ENCODE measurements around the gene BOLA3.
A peak's percentile ranks its signal among the peaks of the same experiment; 100 is the strongest.
"Not testable (repeated sequence)": the region's sequence is repeated elsewhere in the genome, so short reads cannot be mapped to it uniquely, and the experiment has no call there.

The BOLA3 gene, protein sequence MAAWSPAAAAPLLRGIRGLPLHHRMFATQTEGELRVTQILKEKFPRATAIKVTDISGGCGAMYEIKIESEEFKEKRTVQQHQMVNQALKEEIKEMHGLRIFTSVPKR

DNA sequence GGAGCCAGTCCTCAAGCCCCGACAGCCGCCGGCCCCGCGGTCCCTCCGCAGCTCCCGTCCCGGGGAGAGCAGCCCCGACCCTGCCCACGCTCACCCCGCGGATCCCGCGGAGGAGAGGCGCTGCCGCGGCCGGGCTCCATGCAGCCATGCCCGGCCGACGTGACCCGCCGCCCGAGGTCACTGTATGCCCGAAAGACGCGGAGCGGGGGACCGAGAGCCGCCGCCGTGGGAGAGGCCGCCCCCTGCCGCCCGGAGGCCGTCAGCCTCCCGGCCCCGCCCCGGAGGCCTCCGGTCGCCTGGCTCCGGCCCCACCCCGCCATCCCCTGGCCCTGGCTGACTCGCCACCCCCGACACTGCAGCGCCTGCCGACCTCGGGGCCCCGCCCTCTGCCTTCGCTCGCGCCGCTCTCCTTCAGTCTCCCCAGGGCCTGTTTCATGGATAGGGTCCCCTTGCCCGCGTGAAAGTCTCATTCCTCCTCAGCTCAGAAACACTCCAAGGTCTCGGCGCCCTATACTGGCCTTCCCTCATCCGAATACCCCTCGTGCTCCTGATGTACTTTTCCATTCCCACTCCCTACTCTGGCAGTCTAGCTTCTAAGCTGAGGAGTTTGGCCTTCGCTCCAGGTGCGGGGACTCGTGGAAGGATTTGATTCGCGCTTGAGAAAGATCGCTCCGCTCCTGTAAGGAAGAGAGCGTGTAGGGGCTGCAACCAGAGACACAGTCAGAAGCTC lies at the start of gene BOLA3:
Gene BOLA3 (minus strand): TSS at position 186 of the 730 bp plus-strand sequence. CDS start 38 bp downstream, at position 148.
- DNase-seq (ENCODE audit: low read depth, low spot score): peak; percentile 94

DNA sequence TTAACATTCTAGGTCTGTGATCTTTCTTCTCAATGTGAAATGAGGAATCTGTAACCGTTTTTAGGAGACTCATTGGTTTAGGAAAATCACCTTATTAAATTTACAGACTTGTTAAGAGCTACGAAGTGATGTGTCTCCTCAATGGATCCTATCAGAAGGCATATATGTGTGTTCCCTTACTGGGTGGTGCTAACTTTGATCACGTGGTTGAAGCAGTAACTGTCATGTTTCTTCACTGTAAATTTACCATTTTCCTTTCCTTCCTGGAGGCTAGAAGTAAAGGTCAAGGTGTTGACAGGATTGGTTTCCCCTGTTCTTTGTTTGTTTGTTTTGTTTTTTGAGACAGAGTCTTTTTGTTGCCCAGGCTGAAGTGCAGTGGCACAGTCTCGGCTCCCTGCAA lies 49.3 kb upstream of the BOLA3 start:
- DNase-seq (ENCODE audit: low read depth, low spot score): no peak

DNA sequence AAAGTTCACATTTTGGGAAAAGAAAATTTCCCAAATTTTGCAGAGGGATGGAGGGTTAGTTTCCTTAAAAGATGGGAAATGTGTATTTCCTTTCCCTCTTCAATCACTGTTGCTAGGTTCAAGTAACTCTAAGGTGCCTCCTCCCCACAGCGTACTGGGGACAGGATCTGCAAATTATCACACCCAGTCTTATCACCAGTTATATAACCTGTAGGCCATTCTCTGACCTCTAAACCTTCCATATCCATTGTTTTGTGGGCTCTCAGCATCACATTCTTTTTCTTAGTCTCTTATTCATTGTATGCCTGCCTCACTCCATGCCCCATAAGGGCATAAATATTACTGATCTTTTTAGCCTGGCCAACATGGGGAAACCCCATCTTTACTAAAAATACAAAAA lies 47.1 kb upstream of the BOLA3 start:
- no peak for DNase-seq (ENCODE audit: low read depth, low spot score)

DNA sequence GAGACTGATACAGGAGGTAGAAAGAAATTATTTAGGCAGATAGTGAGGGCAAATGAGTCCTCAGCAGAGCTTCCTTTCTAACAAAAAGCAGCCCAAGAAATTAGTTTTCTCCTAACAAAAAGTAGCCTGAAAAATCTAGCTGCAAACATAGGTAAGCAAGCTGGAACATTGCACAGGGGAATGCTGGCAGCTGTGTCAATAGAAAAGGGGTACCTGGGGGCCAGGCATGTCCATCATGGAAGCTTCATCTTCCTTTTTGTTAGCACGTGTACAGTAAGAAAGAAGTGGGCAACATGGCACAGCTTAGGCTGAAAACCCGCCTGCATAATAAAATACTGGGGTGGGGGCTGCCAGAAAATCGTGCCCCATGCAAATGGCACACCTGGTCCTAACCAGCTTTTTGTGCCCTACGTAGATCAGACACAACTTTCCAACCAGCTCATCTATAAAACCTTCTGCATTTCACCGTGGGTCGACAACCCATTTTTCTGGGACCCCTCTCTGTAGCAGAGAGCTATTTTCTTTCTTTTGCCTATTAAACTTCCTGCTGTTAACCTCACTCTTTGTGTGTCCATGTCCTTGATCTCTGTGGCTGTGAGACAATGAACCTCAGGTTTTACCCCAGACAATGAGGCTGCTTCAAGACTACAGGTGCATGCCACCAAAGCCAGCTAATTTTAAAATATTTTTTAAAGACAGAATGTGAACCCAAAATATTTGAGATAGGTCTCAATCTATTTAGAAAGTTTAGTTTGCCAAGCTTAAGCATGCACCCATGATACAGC lies 44.1 kb upstream of the BOLA3 start:
- DNase-seq (ENCODE audit: low read depth, low spot score): no peak

DNA sequence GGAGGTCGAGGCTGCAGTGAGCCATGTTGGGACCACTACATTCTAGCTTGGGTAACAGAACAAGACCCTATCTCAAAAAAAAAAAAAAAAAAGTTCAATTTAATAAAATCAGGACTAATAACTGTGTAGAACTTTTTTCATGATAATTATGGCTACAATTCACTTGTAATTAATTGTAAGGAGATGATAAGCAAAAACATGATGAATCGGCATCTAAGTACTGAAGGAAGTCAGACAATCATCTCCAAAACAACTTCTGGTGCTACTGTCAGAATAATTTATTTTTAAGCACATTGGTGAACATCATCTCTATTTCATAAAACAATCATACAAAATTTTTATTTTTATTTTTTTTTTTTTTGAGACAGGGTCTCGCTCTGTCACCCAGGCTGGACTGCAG lies 41.0 kb upstream of the BOLA3 start:
- DNase-seq (ENCODE audit: low read depth, low spot score): no peak

DNA sequence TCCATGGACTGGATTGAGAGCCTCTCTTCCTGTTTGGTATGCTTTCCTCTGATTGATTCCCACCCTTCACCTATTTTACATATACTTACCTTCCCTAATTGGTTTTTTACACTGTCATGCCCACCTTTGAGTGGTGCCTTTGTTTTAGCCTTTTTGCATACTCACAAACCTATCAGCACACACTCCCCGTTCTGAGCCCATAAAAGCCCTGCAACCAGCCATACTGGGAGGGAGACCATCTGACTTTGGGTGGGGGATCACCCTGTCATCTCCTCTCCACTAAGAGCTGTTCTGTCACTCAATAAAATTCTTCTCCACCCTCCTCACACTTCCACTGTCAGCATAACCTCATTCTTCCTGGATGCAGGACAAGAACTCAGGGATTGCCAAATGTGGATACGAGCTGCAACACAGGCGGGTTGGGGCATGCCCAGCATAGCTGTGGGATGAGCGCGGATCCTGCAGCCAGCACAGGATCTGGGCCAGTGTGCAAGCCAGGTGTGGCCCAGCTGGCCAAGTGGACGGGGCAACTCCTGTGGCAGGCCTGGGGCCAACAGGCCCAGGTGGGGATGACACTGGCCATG lies 40.4 kb upstream of the BOLA3 start:
- DNase-seq (ENCODE audit: low read depth, low spot score): peak; percentile 77

DNA sequence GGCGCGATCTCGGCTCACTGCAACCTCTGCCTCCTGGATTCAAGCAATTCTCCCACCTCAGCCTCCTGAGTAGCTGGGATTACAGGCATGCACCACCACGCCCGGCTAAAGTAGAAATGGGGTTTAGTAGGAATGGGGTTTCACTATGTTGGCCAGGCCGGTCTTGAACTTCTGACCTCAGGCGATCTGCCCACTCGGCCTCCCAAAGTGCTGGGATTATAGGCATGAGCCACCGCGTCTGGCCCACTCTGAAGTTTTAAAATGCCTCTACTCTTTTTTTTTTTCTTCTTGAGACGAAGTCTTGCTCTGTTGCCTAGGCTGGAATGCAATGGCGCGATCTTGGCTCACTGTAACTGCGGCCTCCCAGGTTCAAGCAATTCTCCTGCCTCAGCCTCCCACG lies 39.0 kb upstream of the BOLA3 start:
- DNase-seq (ENCODE audit: low read depth, low spot score): not testable (repeated sequence)

DNA sequence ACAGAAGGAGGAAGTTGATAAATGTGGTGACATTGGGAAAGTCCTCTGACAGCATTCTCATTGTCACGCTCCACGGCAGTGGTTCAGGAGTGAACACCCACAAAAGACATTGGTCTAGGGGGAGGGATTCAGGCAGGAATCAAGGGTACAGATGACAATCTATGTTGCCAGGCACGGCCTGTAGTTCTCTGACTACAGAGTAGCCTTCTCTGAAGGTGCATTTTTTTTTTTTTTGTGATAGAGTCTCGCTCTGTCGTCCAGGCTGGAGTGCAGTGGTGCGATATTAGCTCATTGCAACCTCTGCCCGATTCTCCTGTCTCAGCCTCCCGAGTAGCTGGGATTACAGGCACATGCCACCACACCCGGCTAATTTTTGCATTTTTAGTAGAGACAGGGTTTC lies 38.3 kb upstream of the BOLA3 start:
- DNase-seq (ENCODE audit: low read depth, low spot score): no peak

DNA sequence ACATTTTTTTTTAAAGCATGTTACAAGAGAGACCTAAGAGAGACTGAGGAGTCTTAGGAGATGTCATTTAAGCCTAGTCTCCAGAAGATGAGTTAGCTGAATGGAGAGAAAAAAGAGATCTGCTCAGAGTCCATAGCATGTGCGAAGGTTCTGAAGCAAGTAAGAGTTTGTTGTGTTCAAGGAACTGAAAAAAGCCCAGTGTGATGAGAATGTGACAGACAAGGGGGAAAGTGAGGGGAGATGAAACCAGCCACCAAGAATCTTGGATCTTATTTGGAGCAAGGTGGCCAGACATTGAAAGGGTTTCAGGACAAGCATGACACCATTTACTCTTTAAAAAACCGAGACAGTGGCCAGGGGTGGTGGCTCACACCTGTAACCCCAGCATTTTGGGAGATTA lies 36.2 kb upstream of the BOLA3 start:
- DNase-seq (ENCODE audit: low read depth, low spot score): no peak

DNA sequence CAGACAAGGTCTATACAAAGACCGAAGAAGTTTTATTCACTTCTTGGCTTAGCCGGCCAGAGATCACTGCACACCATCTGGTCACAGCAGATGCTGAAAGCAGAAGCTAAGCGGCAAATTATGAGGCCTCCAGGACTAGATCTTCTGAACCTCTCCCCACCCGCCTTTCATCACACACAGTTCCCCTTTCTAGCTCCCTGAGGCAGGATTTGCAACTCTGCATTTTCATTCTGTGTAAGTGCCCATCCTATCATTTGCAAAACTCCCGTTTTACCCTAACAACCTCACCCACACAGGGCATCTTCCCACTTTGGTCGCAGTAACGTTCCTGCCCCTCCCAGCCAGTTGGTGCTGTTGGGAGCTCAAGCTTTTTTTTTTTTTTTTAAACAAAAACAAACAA lies 34.0 kb upstream of the BOLA3 start:
- DNase-seq (ENCODE audit: low read depth, low spot score): no peak

DNA sequence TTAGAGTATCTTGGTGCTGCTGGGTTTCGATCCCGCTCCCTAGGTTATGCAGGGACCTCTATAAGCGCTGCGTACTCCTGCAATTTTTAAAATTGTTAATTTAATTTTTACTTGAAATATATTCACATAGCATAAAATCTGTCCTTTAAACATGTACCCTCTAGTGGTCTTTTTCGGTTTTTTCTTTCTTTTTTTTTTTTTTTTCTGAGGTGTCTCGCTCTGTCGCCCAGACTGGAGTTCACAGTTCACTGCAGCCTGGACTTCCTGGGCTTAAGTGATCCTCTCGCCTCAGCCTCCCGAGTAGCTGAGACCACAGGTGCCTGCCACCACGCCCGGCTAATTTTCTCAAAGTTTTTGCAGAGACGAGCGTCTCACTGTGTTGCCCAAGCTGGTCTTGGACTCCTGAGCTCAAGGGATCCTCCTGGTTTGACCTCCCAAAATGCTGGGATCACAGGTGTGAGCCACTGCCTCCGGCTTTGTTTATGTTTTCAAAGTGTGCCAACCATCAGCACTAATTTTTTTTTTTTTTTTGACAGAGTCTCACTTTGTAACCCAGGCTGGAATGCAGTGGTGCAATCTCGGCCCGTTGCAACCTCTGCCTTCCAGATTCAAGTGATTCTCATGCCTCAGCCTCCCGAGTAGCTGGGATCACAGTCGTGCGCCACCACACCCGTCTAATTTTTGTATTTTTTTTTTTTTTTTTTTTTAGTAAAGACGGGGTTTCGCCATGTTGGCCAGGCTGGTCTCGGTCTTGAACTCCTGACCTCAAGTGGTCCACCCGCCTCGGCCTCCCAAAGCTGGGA lies 31.6 kb upstream of the BOLA3 start:
- DNase-seq (ENCODE audit: low read depth, low spot score): no peak

DNA sequence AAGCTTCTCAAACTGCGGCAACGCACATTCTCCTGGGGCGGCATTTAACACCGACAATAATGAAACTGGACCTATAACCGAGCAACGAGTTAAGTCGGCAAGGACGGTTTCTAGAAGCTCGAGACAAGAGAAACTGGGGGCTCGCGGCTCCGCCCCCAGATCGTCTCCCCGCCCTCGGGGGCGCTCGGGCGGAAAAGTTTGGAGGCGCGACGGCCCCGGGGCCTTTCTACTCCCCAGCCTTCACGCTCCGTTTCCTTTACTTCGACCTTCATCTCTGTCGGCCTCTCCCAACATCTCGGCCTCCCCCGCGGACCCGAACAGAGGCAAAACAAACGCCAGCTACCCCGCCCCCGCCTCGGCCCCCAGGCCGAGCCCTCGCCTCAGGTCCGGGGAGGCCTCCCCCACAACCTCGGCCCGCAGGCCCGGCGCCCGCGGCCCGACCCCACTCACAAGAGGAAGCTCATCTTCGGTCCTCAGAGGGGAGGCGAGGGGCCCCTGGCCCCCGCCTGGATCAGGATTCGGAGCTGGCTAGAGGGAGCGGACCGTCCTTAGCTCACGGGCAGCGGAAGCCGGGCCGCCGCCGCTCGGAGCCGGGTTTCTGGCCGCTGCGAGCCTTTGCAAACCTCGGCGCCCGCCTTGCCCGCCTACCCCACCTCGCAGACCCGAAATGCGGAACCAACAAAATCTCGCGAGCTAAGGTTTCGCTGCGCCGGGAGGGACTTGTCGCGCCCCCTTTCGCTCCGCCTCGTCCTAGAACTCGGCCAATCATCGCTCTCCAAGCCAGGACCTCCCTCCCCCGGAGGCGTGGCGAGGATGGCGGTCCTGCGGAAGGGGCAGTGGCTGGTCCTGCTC lies 30.7 kb upstream of the BOLA3 start, which contains the start of gene MOB1A:
Gene MOB1A (minus strand): TSS at position 669 of the 852 bp plus-strand sequence. CDS start 205 bp downstream, at position 464.
- DNase-seq (ENCODE audit: low read depth, low spot score): peak; percentile 99

DNA sequence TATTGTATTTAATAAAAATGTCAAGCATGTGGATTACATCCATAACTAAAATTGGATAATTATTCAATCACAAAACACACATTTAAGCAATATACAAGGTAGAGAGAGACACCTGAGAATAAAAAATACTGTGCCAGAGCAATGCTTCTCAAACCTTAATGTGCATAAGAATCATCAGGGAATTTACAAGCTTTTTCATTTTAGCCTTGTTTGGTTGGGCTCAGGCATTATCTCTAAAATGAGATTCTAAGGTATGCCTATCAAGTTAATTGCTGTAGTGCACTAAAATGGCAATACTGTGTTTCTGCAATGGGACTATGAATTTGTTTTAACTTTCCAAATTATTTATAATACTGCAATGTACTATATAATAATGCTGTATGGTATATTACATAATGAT lies 30.0 kb upstream of the BOLA3 start:
- DNase-seq (ENCODE audit: low read depth, low spot score): no peak

DNA sequence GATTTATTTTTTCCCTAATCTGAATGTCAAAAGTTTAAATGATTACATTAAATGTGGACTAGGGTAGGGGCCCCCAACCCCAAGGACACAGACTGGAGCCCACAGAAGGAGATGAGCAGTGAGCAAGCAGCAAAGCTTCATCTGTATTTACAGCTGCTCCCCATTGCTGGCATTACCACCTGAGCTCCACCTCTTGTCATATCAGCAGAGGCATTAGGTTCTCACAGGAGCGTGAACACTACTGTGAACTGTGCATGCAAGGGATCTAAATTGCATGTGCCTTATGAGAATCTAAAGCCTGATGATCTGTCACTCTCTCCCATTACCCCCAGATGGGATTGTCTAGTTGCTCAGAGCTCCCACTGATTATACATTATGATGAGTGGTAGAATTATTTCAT lies 27.2 kb upstream of the BOLA3 start:
- DNase-seq (ENCODE audit: low read depth, low spot score): no peak

DNA sequence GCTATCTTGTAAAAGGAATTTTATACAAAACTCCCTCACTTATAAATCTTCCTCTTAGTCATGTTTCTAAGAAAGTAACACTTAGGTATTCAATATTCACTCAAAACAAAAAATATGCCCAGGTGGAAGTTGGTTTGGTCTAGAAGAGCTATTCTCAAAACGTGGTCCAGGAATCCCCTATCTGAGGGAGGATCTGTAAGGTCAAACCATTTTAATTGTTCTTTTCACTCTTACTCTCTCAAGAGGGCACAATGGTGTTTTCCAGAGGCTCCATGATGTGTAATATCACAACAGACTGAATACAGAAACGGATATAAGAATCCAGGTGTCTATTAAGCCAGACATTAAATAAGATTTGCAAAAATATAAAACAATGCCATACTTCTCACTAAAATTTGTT lies 21.0 kb upstream of the BOLA3 start:
- DNase-seq (ENCODE audit: low read depth, low spot score): no peak

DNA sequence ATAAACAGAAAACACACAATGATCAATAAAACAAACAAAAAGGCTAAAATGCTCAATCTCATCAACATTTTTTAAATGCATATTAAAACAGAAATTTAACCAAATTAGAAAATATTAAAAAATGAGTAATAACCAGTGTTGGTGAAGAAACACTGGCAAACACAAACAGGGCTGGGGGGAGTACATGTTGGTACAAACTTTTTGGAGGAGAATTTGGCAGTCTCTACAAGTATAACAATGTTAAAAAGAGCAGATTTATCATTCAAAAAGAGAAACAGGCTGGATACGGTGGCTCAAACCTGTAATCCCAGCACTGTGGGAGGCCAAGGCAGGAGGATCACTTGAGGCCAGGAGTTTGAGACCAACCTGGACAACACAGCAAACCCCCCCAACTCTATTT lies 17.0 kb upstream of the BOLA3 start:
- DNase-seq (ENCODE audit: low read depth, low spot score): no peak

DNA sequence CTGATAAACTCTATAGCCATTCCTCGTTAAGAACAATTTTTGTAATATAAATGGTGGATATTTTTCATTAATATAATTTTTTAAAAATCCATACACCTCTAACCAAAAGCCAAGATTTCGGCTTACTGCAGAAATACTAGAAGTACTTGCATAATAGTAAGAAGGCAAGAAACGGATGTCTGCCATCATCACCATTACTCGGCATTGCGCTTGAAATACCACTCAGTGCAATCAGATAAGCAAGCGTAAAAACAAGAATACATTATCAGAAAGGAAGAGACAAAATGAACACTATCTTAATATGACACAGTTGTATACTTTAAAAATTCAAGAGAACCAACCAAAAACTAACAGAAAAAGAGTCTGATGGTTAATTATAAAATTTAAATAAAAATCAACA lies 15.2 kb upstream of the BOLA3 start:
- DNase-seq (ENCODE audit: low read depth, low spot score): no peak

DNA sequence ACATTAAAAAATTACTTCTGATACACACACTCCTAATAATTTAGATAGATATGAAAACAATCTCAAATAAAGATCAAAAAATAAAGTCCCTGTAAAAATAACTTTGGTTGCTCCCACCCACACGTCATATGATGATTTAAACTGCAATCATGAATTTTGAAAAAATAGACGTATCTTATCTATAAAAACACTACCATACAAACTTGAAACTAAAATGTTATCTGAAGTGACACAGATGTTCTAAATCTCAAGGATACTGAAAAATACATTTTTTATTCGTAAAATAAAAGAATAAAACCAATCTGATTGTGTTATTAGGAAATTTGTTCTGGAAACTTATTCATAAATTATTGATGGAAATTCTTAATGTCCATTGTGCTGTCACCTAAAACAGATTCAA lies 8.1 kb upstream of the BOLA3 start:
- no peak for DNase-seq (ENCODE audit: low read depth, low spot score)

DNA sequence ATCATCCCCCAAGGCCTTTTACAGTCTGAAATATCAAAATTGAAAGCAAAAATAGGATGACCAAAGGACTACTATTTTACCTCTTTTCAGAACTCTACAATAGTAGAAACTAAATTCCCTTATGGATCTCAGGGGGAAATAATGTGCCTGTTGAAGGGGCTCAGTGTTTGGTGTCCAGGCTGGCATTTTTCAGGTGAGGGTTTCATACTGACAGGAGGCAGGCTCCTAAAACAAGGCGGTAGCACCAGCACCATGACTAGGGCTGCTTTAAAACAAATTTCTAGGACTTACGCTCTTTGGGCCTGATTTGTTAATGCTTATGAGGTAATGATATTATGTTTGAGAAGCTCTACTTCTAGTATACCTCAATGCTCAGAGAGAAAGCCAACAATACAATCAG lies 5.2 kb upstream of the BOLA3 start:
- DNase-seq (ENCODE audit: low read depth, low spot score): no peak

DNA sequence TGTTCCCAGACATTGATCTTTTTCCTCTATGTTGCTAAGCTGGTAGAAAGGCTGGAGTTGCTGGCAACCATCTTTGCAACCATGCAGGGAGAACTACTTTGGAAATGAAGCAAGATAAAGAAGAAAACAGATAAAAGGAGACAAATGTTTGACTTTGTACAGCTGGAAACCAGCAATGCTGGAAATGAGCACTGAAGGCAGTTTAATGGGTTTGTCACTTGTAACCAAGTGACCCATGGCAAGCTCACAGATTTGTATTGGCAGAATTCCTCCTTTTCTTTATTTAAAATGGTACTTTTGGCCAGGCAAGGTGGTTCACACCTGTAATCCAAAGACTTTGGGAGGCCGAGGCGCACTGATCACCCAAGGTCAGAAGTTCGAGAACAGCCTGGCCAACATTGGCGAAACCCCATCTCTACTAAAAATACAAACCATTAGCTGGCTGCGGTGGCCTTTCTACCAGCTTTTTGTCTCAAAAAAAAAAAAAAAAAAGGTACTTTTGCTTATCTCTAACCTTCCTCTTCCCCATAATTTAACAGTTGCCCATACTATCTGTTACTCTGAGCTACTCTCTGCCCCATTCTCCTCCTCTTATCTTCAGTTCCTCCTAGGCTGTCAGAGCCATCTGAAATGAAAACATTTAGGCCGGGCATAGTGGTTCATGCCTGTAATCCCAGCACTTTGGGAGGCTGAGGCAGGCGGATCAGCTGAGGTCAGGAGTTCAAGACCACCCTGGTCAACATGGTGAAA lies 2.0 kb upstream of the BOLA3 start:
- no peak for DNase-seq (ENCODE audit: low read depth, low spot score)
